HEK293 (cell line): ENCODE results near the gene CCNG2.

Experiments
- CTCF ChIA-PET: fragments of 350-600 bp; formaldehyde crosslinking; extraction: SDS; loops from one replicate; lab custom pipeline; 2021; ENCODE audit warnings: antibody characterized with exemption; lab: Yijun Ruan, JAX
- POLR2A ChIA-PET: fragments of 300-600 bp; formaldehyde crosslinking; extraction: SDS; loops from one replicate; lab custom pipeline; 2020; ENCODE audit warnings: antibody characterized with exemption, inconsistent platforms; lab: Yijun Ruan, JAX
- H3K27ac ChIP-seq: fragments of 200-500 bp; sonication (Bioruptor generic); 2 replicates; pipeline ENCODE4 v1.5.1; 2014; ENCODE audit warnings: low read depth, low read length, control low read depth, inconsistent platforms; ENCODE audit errors: extremely low read depth
- H3K36me3 ChIP-seq, 2 experiments: fragments of 200-500 bp in 1 of 2; sonication (Bioruptor generic) in 1 of 2; 1 replicate in 1 of 2; 2 replicates in 1 of 2; pipeline ENCODE4 v1.5.1; 2014 to 2017; ENCODE audit warnings: inconsistent platforms in 2 of 2, low read length in 2 of 2; ENCODE audit not compliant: control insufficient read depth in 2 of 2, insufficient read depth in 1 of 2
- H3K4me1 ChIP-seq: fragments of 200-500 bp; sonication (Bioruptor generic); 2 replicates; pipeline ENCODE4 v1.5.1; 2014; ENCODE audit warnings: mild to moderate bottlenecking, low read length, inconsistent platforms; ENCODE audit not compliant: control insufficient read depth, insufficient read depth
- H3K4me3 ChIP-seq: 2 replicates; pipeline ENCODE4 v1.5.1; 2011; ENCODE audit warnings: low read depth, mild to moderate bottlenecking, control low read depth, low read length, moderate library complexity
- H3K9me3 ChIP-seq: fragments of 200-500 bp; sonication (Bioruptor generic); 2 replicates; pipeline ENCODE4 v1.5.1; 2014; ENCODE audit warnings: low read depth, low read length, inconsistent platforms; ENCODE audit not compliant: control insufficient read depth, insufficient read depth
- GLIS2 ChIP-seq: fragments of 450-650 bp; formaldehyde crosslinking; IDR thresholded peaks from 2 replicates; pipeline ENCODE4 v1.5.1; 2016; ENCODE audit warnings: missing biosample characterization, missing genetic modification characterization
- KLF10 ChIP-seq: fragments of 450-650 bp; IDR thresholded peaks from 2 replicates; pipeline ENCODE4 v1.5.1; 2018; ENCODE audit warnings: missing biosample characterization, mild to moderate bottlenecking, missing genetic modification characterization
- ZBTB1 ChIP-seq: fragments of 450-650 bp; formaldehyde crosslinking; IDR thresholded peaks from 2 replicates; pipeline ENCODE4 v1.5.1; 2016; ENCODE audit warnings: missing biosample characterization, missing genetic modification characterization
- ZFP41 ChIP-seq: fragments of 450-650 bp; formaldehyde crosslinking; IDR thresholded peaks from 2 replicates; pipeline ENCODE4 v1.5.1; 2016; ENCODE audit warnings: missing biosample characterization, missing genetic modification characterization, borderline replicate concordance
- ZNF10 ChIP-seq: fragments of 450-650 bp; formaldehyde crosslinking; IDR thresholded peaks from 2 replicates; pipeline ENCODE4 v1.5.1; 2017; ENCODE audit warnings: missing biosample characterization, missing genetic modification characterization
- ZNF132 ChIP-seq: fragments of 450-650 bp; formaldehyde crosslinking; IDR thresholded peaks from 2 replicates; pipeline ENCODE4 v1.5.1; 2017; ENCODE audit warnings: missing biosample characterization, missing genetic modification characterization, borderline replicate concordance
- ZNF138 ChIP-seq: fragments of 450-650 bp; formaldehyde crosslinking; IDR thresholded peaks from 2 replicates; pipeline ENCODE4 v1.5.1; 2016; ENCODE audit warnings: missing biosample characterization, missing genetic modification characterization, borderline replicate concordance
- ZNF184 ChIP-seq: fragments of 450-650 bp; IDR thresholded peaks from 2 replicates; pipeline ENCODE4 v1.5.1; 2018; ENCODE audit warnings: missing biosample characterization, mild to moderate bottlenecking, missing genetic modification characterization
- ZNF341 ChIP-seq: fragments of 450-650 bp; formaldehyde crosslinking; IDR thresholded peaks from 2 replicates; pipeline ENCODE4; 2016; ENCODE audit warnings: low read depth, missing biosample characterization, missing genetic modification characterization
- ZNF433 ChIP-seq: fragments of 450-650 bp; formaldehyde crosslinking; IDR thresholded peaks from 2 replicates; pipeline ENCODE4 v1.5.1; 2016; ENCODE audit warnings: missing biosample characterization, missing genetic modification characterization, low read depth
- ZNF571 ChIP-seq: fragments of 450-650 bp; formaldehyde crosslinking; IDR thresholded peaks from 2 replicates; pipeline ENCODE4 v1.5.0; 2017; ENCODE audit warnings: missing biosample characterization, missing genetic modification characterization
- ZNF596 ChIP-seq: fragments of 450-650 bp; IDR thresholded peaks from 2 replicates; pipeline ENCODE4 v1.5.0; 2018; ENCODE audit warnings: missing biosample characterization, mild to moderate bottlenecking, missing genetic modification characterization, moderate library complexity
- ZNF624 ChIP-seq: fragments of 450-650 bp; formaldehyde crosslinking; IDR thresholded peaks from 2 replicates; pipeline ENCODE4 v1.5.1; 2017; ENCODE audit warnings: missing biosample characterization, missing genetic modification characterization
- ZNF654 ChIP-seq: fragments of 450-650 bp; formaldehyde crosslinking; IDR thresholded peaks from 2 replicates; pipeline ENCODE4 v1.5.1; 2016; ENCODE audit warnings: low read depth, missing biosample characterization, missing genetic modification characterization
- ZNF660 ChIP-seq: fragments of 450-650 bp; IDR thresholded peaks from 2 replicates; pipeline ENCODE4 v1.5.1; 2018; ENCODE audit warnings: missing biosample characterization, mild to moderate bottlenecking, missing genetic modification characterization
- ZNF792 ChIP-seq: fragments of 450-650 bp; formaldehyde crosslinking; IDR thresholded peaks from 2 replicates; pipeline ENCODE4 v1.5.1; 2016; ENCODE audit warnings: missing biosample characterization, missing genetic modification characterization
- ZSCAN16 ChIP-seq: fragments of 450-650 bp; formaldehyde crosslinking; IDR thresholded peaks from 2 replicates; pipeline ENCODE4 v1.5.1; 2016; ENCODE audit warnings: missing biosample characterization, missing genetic modification characterization
- ZSCAN23 ChIP-seq: fragments of 450-650 bp; formaldehyde crosslinking; IDR thresholded peaks from 2 replicates; pipeline ENCODE4 v1.5.1; 2016; ENCODE audit warnings: missing biosample characterization, missing genetic modification characterization
- TF ChIP-seq, protein P1 (sequence below): fragments of 450-650 bp; formaldehyde crosslinking; IDR thresholded peaks from 2 replicates; pipeline ENCODE4 v1.5.1; 2017; ENCODE audit warnings: missing biosample characterization, missing genetic modification characterization
- TF ChIP-seq, protein P2 (sequence below): IDR thresholded peaks from 2 replicates; pipeline ENCODE4 v1.6.1; 2011; ENCODE audit warnings: mild to moderate bottlenecking, low read depth, low read length, borderline replicate concordance

The CCNG2 gene

DNA sequence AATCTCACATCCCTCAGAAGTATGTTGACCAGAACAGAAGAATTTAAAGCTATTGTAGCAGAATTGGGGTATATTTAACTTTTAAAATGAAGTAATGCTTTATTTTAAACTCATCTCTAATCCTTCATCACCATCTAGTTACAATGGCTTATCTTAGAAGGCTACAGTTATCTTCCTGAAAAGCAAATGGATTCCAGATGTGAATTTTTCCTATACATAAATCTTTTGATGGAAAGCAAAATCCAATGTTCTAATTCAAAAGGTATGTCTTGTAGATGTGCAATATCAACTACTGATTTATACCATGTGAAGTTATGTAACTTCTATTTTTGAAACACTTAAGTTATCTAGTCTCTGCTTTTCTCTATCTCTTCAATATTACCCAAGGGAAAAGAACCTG lies 47.6 kb downstream of the CCNG2 start (continued):
- TF ChIP-seq, protein P1, sequence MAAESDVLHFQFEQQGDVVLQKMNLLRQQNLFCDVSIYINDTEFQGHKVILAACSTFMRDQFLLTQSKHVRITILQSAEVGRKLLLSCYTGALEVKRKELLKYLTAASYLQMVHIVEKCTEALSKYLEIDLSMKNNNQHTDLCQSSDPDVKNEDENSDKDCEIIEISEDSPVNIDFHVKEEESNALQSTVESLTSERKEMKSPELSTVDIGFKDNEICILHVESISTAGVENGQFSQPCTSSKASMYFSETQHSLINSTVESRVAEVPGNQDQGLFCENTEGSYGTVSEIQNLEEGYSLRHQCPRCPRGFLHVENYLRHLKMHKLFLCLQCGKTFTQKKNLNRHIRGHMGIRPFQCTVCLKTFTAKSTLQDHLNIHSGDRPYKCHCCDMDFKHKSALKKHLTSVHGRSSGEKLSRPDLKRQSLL, result no peak
- no peak for TF ChIP-seq ZNF184 (tag by site-specific recombination)
- TF ChIP-seq, all 188 proteins: peak for 0

DNA sequence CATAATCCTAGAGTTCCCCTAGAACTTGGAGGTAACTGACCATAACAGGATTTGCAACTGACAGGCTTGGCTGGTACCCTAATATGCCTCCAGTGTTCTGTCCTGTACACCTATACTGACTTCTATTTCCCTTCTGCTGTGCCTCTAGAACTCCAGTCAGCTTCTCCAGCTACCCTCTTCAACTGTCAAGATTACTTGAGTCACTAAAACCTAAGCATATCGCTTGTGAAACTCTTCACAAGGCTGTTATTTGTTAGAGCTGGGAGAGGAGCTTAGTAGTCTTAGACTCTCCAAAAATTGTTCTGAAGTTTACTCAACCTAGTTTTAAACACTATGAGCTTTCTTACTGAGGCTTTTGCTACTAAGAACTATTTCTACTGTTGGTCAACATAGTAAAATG lies 52.0 kb downstream of the CCNG2 start:
- POLR2A ChIA-PET, result no interaction called here
- H3K36me3 ChIP-seq, result no peaks in the 10 kb centered on the region
- no peaks in the 10 kb centered on the region for H3K4me1 ChIP-seq
- CTCF ChIA-PET, result interaction anchor here (0.7 kb wide), 1 partner anchor 778 kb away, joined by 3 read pairs; no protein-coding TSS in a partner anchor
- TF ChIP-seq ZNF341 (tag by site-specific recombination), result no peak
- no peak for TF ChIP-seq ZBTB1 (tag by site-specific recombination)
- TF ChIP-seq, protein P2, sequence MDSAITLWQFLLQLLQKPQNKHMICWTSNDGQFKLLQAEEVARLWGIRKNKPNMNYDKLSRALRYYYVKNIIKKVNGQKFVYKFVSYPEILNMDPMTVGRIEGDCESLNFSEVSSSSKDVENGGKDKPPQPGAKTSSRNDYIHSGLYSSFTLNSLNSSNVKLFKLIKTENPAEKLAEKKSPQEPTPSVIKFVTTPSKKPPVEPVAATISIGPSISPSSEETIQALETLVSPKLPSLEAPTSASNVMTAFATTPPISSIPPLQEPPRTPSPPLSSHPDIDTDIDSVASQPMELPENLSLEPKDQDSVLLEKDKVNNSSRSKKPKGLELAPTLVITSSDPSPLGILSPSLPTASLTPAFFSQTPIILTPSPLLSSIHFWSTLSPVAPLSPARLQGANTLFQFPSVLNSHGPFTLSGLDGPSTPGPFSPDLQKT, result no peak
- no peaks in the 10 kb centered on the region for H3K9me3 ChIP-seq
- H3K27ac ChIP-seq, result no peak overlapping the region
- H3K4me3 ChIP-seq, result no peak overlapping the region

DNA sequence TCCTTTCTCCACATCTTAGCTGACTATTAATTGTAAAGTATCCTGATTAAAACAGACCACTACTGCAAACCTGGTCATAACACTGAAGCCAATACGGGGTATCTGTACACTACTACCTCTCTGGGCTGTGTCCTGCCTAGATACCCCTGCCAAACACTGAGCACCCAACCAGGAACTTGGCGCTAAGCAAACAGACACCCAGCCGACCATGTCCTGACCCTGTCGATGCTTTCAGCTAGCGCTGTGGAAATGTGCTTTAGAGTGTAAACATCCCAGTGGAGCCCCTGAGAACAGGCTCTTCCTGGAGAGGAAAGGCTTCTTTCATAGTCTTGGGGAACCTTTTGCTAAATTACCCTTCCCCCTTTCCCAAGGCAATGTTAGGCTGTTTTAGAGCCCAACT lies 52.9 kb downstream of the CCNG2 start:
- H3K9me3 ChIP-seq, result no peaks in the 10 kb centered on the region
- no peaks in the 10 kb centered on the region for H3K4me1 ChIP-seq
- no peak overlapping the region for H3K4me3 ChIP-seq
- TF ChIP-seq ZNF660 (no peak), ZNF10 (tag by site-specific recombination) (no peak), ZNF433 (tag by site-specific recombination) (no peak), ZNF132 (tag by site-specific recombination) (no peak), ZFP41 (tag by site-specific recombination) (no peak), KLF10 (tag by site-specific recombination) (no peak), ZNF596 (no peak), ZNF624 (tag by site-specific recombination) (no peak), GLIS2 (tag by site-specific recombination) (no peak), ZNF571 (tag by site-specific recombination) (no peak), ZNF138 (tag by site-specific recombination) (no peak), ZNF792 (tag by site-specific recombination) (no peak)
- TF ChIP-seq, all 188 proteins: peak for 0
- POLR2A ChIA-PET, result no interaction called here
- CTCF ChIA-PET, result no interaction called here
- Histone ChIP-seq H3K27ac (no peak overlapping the region), H3K36me3 (no peaks in the 10 kb centered on the region)

DNA sequence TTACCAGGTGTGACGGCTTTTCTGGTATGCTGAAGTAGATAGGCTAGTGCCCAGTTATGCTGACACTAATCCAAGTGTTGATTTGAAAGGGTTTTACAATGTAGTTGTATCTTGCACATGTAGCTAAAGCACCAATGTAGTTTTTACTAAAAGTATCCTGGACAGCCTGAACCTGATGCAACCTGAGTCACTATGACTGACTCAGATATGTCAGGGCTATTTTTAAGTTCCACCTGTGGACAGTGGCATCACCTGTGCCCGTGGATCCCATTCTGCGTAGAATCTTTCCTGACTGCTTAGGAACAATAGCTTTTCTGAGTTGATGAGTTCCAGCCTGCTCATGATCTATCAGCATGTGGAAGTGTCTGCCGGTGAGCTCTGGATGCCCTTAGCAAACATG lies 58.1 kb downstream of the CCNG2 start:
- Histone ChIP-seq H3K4me1 (no peaks in the 10 kb centered on the region), H3K9me3 (no peaks in the 10 kb centered on the region), H3K36me3 (no peaks in the 10 kb centered on the region), H3K27ac (no peak overlapping the region), H3K4me3 (no peak overlapping the region)
- ChIA-PET POLR2A (no interaction called here), CTCF (interaction anchor here (1.0 kb wide), 1 partner anchor 13 kb away, joined by 4 read pairs; no protein-coding TSS in a partner anchor)
- TF ChIP-seq ZNF654 (tag by site-specific recombination) (no peak), ZSCAN23 (no peak), ZSCAN16 (tag by site-specific recombination) (no peak)
